MM.1S (cell line): ENCODE data around the gene ELP5.

Experiments
- DNase-seq: peaks from one replicate; pipeline ENCODE4 v3.0.0-alpha.2; 2015
- H2AFZ ChIP-seq: fragments of 300-600 bp; sonication (generic); 2 replicates; pipeline ENCODE4 v1.6.0; 2016; ENCODE audit warnings: antibody characterized with exemption, low read length
- H3F3A ChIP-seq: fragments of 300-600 bp; sonication (generic); 2 replicates; pipeline ENCODE4 v1.6.1; 2016; ENCODE audit warnings: mild to moderate bottlenecking, antibody characterized with exemption, low read length, moderate library complexity, mixed read lengths; ENCODE audit not compliant: insufficient read depth
- H3K27ac ChIP-seq: fragments of 300-600 bp; sonication (generic); 2 replicates; pipeline ENCODE4 v1.5.1; 2016; ENCODE audit warnings: mild to moderate bottlenecking, low read length
- H3K27me3 ChIP-seq: fragments of 300-600 bp; sonication (generic); replicated peaks from 2 replicates; pipeline ENCODE4 v1.6.0; 2016; ENCODE audit warnings: low read length; ENCODE audit not compliant: insufficient read depth
- H3K36me3 ChIP-seq: fragments of 300-600 bp; sonication (generic); replicated peaks from 2 replicates; pipeline ENCODE4 v1.6.1; 2016; ENCODE audit warnings: mild to moderate bottlenecking, low read length, mixed read lengths; ENCODE audit not compliant: insufficient read depth
- H3K4me1 ChIP-seq: fragments of 300-600 bp; sonication (generic); 2 replicates; pipeline ENCODE4 v1.6.1; 2016; ENCODE audit warnings: low read length, mixed read lengths
- H3K4me2 ChIP-seq: fragments of 300-600 bp; sonication (generic); 2 replicates; pipeline ENCODE4 v1.6.0; 2016; ENCODE audit warnings: low read depth, low read length
- H3K4me3 ChIP-seq: fragments of 300-600 bp; sonication (generic); 2 replicates; pipeline ENCODE4 v1.5.1; 2016; ENCODE audit warnings: low read length, mixed read lengths
- H3K79me2 ChIP-seq: fragments of 300-600 bp; sonication (generic); 2 replicates; pipeline ENCODE4 v1.6.1; 2016; ENCODE audit warnings: mixed run types, low read length, mixed read lengths
- H3K9ac ChIP-seq: fragments of 300-600 bp; sonication (generic); 2 replicates; pipeline ENCODE4 v1.6.1; 2016; ENCODE audit warnings: low read length, mixed read lengths
- H3K9me2 ChIP-seq: fragments of 300-600 bp; sonication (generic); replicated peaks from 2 replicates; pipeline ENCODE4 v1.6.1; 2016; ENCODE audit warnings: mild to moderate bottlenecking, low read length, mixed read lengths; ENCODE audit not compliant: insufficient read depth
- H3K9me3 ChIP-seq: fragments of 300-600 bp; sonication (generic); replicated peaks from 2 replicates; pipeline ENCODE4 v1.6.1; 2016; ENCODE audit warnings: mild to moderate bottlenecking, low read length, mixed read lengths; ENCODE audit not compliant: insufficient read depth
- H4K20me1 ChIP-seq: fragments of 300-600 bp; sonication (generic); 2 replicates; pipeline ENCODE4 v1.6.1; 2016; ENCODE audit warnings: mild to moderate bottlenecking, low read length, moderate library complexity, mixed read lengths; ENCODE audit not compliant: insufficient read depth
- CTCF ChIP-seq: fragments of 300-600 bp; sonication (generic); IDR thresholded peaks from 2 replicates; pipeline ENCODE4 v1.5.1; 2016; ENCODE audit warnings: antibody characterized with exemption, low read length, mixed read lengths
- EZH2 ChIP-seq: fragments of 300-600 bp; sonication (generic); optimal IDR thresholded peaks from 2 replicates; pipeline ENCODE3; 2017; ENCODE audit warnings: low read depth, mild to moderate bottlenecking, antibody characterized with exemption, low read length, mixed read lengths
- EZH2phosphoT487 ChIP-seq: fragments of 300-600 bp; sonication (generic); IDR thresholded peaks from 2 replicates; pipeline ENCODE4 v1.6.1; 2018; ENCODE audit warnings: antibody characterized with exemption, low read length

The ELP5 gene

DNA sequence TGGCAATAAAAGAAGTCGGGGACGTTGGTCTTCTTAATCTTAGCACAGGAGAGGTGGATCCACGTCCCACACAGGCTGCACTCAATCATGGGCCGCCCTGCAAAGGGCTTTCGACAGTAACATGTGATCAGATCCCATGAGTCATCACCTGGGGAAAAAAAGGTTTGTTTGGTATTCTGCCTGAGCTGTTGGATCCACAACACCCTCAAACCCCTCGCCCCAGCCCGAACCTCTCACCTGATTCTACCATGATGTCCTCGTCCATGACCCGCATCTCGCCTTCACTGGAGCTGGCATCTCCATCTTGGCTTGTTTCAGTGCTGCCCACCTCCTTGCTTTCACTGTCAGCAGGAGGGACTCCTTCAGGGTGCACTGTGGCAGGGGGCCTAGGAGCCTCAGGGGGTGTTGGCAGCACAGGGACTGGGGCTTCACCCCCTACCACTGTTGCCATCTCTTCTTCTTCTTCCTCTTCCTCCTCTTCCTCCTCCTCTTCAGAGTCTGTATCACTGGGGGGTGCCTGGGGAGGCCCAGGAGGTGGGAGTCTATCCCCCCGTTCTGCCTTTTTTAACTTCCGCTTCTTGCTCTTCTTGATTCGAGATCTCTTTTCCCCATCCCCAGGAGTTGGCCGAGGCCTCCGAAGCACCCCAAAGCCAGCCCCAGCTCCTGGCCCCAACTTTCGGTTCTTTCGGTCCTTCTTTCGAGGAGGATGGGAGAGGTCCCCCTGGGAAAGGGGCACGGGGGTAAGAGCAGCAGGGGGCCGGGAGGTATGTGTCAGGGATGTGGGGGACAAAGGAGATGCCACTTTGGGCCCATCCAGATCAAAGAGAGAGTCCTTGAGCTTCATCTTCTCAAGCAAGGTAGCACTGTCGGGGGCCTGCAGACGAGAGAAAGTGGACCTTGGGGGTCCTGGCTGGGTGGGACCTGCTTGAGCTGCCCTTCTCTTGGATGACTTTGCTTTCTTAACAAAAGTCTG, 16.0 kb upstream of the ELP5 start:
- no peak for DNase-seq
- H3K27me3 ChIP-seq: no peaks in the 10 kb centered on the region
- H3K79me2 ChIP-seq: peaks cover 84% of the 10 kb centered on the region
- H3K9me2 ChIP-seq: no peaks in the 10 kb centered on the region
- peaks cover 31% of the 10 kb centered on the region for H3K4me1 ChIP-seq
- H3F3A ChIP-seq: peaks cover 36% of the 10 kb centered on the region
- TF ChIP-seq EZH2 (no peak), CTCF (no peak), EZH2phosphoT487 (no peak)
- H3K9me3 ChIP-seq: no peaks in the 10 kb centered on the region
- H3K36me3 ChIP-seq: no peaks in the 10 kb centered on the region; the same call in 1 of the 2 replicates
- no peaks in the 10 kb centered on the region for H4K20me1 ChIP-seq
- no peak overlapping the region for H2AFZ ChIP-seq
- no peak overlapping the region for H3K4me3 ChIP-seq
- H3K4me2 ChIP-seq: peak overlapping the region; percentile 97
- H3K27ac ChIP-seq: no peak overlapping the region
- no peak overlapping the region for H3K9ac ChIP-seq

DNA sequence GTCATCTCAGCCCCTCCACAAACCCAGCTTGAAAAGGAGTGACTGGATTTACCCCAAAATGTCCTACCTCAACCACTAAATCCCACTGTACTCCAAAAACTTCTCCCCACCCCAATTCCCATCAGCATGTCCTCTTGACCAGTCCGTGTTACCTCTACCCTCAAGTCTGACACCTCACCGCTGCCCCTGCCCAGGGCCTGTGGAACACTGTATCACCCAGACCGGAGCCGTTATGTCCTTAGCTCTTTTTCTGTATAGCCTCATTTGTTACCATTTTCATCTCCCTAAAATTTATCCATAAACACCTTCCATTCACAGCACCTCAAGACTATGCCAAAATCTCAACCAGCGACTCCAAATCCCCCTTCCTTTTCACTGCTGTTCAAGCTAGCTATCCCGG, 15.2 kb upstream of the ELP5 start:
- Histone ChIP-seq H3K9ac (no peak overlapping the region), H3K4me2 (no peak overlapping the region), H3F3A (peaks cover 45% of the 10 kb centered on the region), H3K36me3 (no peaks in the 10 kb centered on the region; the same call in 1 of the 2 replicates), H3K27ac (no peak overlapping the region), H3K79me2 (peaks cover 86% of the 10 kb centered on the region), H3K9me3 (no peaks in the 10 kb centered on the region), H3K27me3 (no peaks in the 10 kb centered on the region), H4K20me1 (no peaks in the 10 kb centered on the region), H3K9me2 (no peaks in the 10 kb centered on the region), H3K4me1 (peaks cover 34% of the 10 kb centered on the region), H3K4me3 (no peak overlapping the region), H2AFZ (no peak overlapping the region)
- no peak for DNase-seq
- no peak for TF ChIP-seq CTCF
- no peak for TF ChIP-seq EZH2phosphoT487
- TF ChIP-seq EZH2: no peak

GRCh38 chr17:7237266-7237760, 14.7 kb upstream of the ELP5 start:
- Histone ChIP-seq H4K20me1 (no peaks in the 10 kb centered on the region), H3K79me2 (peaks cover 85% of the 10 kb centered on the region), H3K9ac (peak overlapping the region; percentile 79; the same call in 1 of the 2 replicates), H3K27ac (peak overlapping the region; percentile 68; the same call in 1 of the 2 replicates), H3F3A (peaks cover 48% of the 10 kb centered on the region), H3K4me2 (peak overlapping the region; percentile 48; the same call in 1 of the 2 replicates), H3K36me3 (no peaks in the 10 kb centered on the region; the same call in 1 of the 2 replicates), H3K9me3 (no peaks in the 10 kb centered on the region), H2AFZ (no peak overlapping the region), H3K4me3 (peak overlapping the region; percentile 60), H3K27me3 (no peaks in the 10 kb centered on the region), H3K4me1 (peaks cover 34% of the 10 kb centered on the region), H3K9me2 (no peaks in the 10 kb centered on the region)
- no peak for DNase-seq
- TF ChIP-seq CTCF: no peak
- TF ChIP-seq EZH2: no peak
- TF ChIP-seq EZH2phosphoT487: no peak
